ENCODE results near the gene MEX3C.

Gene MEX3C

GRCh38 chr18:51182824-51183223 lies 14.7 kb downstream of the MEX3C start:
- intact Hi-C loops (cut with DNase I; ENCODE audit: low total_unique reads), result no loop called here
- no peak for TF ChIP-seq CTCF (IDR thresholded peaks at IDR 0.05)
- H3K4me1 ChIP-seq, result peaks cover 0 to 9% (median 3%) of the 10 kb centered on the region in 4 donors
- DNase-seq, result no peak
- no peaks in the 10 kb centered on the region for H3K36me3 ChIP-seq
- H3K27me3 ChIP-seq, result no peaks in the 10 kb centered on the region
- H3K27ac ChIP-seq, result no peak overlapping the region
- no peak overlapping the region for H3K4me3 ChIP-seq
- no peaks in the 10 kb centered on the region for H3K9me3 ChIP-seq

- H3K36me3 ChIP-seq, result peaks cover 4 to 18% (median 17%) of the 10 kb centered on the region in 3 donors
- no peak overlapping the region for H3K27ac ChIP-seq
- no peak for TF ChIP-seq CTCF (IDR thresholded peaks at IDR 0.05)
- no peaks in the 10 kb centered on the region for H3K27me3 ChIP-seq
- DNase-seq, result no peak
- H3K4me3 ChIP-seq, result no peak overlapping the region
- intact Hi-C loops (cut with DNase I; ENCODE audit: low total_unique reads), result no loop called here
- no peaks in the 10 kb centered on the region for H3K4me1 ChIP-seq
- no peaks in the 10 kb centered on the region for H3K9me3 ChIP-seq
These were observed 25.7 kb downstream of the MEX3C start for GRCh38 chr18:51171625-51172259.

- Histone ChIP-seq H3K27me3 (no peaks in the 10 kb centered on the region), H3K9me3 (no peaks in the 10 kb centered on the region), H3K27ac (no peak overlapping the region), H3K4me1 (no peaks in the 10 kb centered on the region), H3K36me3 (peaks cover 0 to 13% (median 11%) of the 10 kb centered on the region in 3 donors), H3K4me3 (no peak overlapping the region)
- intact Hi-C loops (cut with DNase I; ENCODE audit: low total_unique reads), result no loop called here
- no peak for DNase-seq
- no peak for TF ChIP-seq CTCF (IDR thresholded peaks at IDR 0.05)
These were observed 26.3 kb downstream of the MEX3C start for GRCh38 chr18:51171223-51171622.

- no peak for TF ChIP-seq CTCF (IDR thresholded peaks at IDR 0.05)
- no peaks in the 10 kb centered on the region for H3K9me3 ChIP-seq
- H3K27ac ChIP-seq, result no peak overlapping the region
- H3K4me3 ChIP-seq, result no peak overlapping the region
- H3K4me1 ChIP-seq, result peaks cover 0 to under 1% (median 0%) of the 10 kb centered on the region in 4 donors
- intact Hi-C loops (cut with DNase I; ENCODE audit: low total_unique reads), result no loop called here
- peaks cover 0 to 8% (median 6%) of the 10 kb centered on the region in 3 donors for H3K36me3 ChIP-seq
- no peaks in the 10 kb centered on the region for H3K27me3 ChIP-seq
- no peak for DNase-seq
These were observed 26.8 kb downstream of the MEX3C start for GRCh38 chr18:51170664-51171063.

- intact Hi-C loops (cut with DNase I; ENCODE audit: low total_unique reads), result no loop called here
- H3K9me3 ChIP-seq, result no peaks in the 10 kb centered on the region
- no peak overlapping the region for H3K27ac ChIP-seq
- no peak overlapping the region for H3K4me3 ChIP-seq
- peaks cover 0 to 10% (median 6%) of the 10 kb centered on the region in 4 donors for H3K4me1 ChIP-seq
- no peaks in the 10 kb centered on the region for H3K36me3 ChIP-seq
- no peaks in the 10 kb centered on the region for H3K27me3 ChIP-seq
- DNase-seq, result no peak
- no peak for TF ChIP-seq CTCF (IDR thresholded peaks at IDR 0.05)
These were observed 27.8 kb downstream of the MEX3C start for GRCh38 chr18:51169731-51170130.
